DMS114 treated with DMSO at 0.1 percent for 48 hours (cell line): ENCODE results near the gene VPS45.
"Not testable (repeated sequence)": the region's sequence is repeated elsewhere in the genome, so short reads cannot be mapped to it uniquely, and the experiment has no call there.

ENCODE experiments used
- DNase-seq: peaks from one replicate; lab custom pipeline; 2025; ENCODE audit not compliant: unreplicated experiment; lab: John Stamatoyannopoulos, UW

Gene VPS45

DNA sequence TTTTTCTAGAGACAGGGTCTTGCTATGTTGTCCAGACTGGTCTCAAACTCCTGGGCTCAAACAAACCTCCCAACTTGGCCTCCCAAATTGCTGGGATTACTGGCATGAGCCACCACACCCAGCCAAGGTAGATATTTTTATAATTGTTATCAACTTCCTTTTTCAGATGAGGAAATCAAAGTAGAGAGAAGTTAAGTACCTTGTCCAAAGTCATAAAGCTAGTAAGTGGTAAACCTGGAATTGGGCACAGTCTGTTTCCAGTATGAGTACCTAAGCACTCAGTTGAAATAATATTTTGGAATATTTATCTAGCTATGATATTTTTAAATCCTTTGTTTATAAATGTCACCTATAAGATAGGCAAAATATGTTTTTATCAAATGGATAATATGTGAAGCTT lies 59.9 kb downstream of the VPS45 start:
- DNase-seq = no peak

DNA sequence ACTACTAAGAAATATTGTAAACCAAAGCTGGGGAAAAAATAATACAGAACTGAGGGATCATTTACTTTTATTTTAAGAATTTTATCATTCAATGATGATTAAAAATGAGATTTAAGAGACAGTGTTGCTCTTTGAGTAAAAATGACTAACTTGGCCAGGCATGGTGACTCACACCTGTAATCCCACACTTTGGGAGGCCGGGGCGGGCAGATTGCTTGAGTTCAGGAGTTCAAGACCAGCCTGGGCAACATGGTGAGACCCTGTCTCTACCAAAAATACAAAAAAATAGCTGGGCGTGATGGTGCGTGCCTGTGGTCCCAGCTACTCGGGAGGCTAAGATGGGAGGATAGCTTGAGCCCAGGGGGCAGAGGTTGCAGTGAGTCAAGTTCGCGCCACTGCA lies 60.3 kb downstream of the VPS45 start:
- no peak for DNase-seq

DNA sequence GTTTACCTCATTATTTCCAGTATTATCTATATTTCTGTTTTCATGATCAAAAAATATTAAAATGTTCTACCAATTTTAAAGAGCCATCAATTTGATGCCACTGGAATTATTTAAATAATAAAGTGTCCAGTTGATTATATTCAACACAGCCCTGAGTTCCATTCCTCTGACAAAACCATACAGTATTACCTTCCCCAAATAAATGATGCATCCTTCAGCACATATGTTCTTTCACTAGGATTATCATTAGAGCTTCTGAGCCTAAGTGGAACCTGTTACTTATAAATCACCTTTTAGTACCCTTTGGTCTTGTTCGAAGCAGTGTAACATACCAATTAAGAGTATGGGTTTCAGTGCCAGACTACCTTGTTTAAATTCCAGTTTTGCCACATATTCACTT lies 64.8 kb downstream of the VPS45 start:
- no peak for DNase-seq

DNA sequence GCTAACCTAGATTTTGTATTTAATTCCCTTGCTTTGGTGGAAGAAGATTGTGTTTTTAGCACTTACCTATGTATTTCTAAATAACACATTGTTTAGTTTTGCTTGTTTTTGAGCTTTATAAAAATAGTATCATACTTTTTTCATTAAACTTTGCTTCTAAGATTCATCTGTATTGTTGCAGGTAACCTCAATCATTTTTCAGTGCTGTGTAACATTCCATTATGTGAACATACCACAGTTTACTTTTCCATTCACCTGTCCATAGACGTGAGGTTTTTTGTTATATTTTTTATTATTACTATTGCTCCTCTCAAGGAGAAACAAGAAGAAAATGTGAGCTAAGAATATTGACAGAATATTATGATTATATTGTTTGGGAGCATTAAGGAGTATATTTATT lies 67.0 kb downstream of the VPS45 start:
- no peak for DNase-seq

DNA sequence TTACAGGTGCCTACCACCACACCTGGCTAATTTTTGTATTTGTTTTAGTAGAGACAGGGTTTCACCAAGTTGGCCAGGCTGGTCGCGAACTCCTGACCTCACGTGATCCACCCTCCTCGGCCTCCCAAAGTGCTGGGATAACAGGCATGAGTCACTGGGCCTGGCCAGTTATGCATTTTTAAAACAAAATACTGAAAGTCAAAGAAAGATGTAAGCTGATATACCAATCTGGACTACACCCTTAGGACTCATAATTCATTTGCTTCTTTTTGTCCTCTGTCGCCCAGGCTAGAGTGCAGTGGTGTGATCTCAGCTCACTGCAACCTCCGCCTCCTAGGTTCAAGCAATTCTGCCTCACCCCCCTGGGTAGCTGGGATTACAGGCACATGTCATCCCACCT lies 67.8 kb downstream of the VPS45 start:
- DNase-seq = not testable (repeated sequence)

DNA sequence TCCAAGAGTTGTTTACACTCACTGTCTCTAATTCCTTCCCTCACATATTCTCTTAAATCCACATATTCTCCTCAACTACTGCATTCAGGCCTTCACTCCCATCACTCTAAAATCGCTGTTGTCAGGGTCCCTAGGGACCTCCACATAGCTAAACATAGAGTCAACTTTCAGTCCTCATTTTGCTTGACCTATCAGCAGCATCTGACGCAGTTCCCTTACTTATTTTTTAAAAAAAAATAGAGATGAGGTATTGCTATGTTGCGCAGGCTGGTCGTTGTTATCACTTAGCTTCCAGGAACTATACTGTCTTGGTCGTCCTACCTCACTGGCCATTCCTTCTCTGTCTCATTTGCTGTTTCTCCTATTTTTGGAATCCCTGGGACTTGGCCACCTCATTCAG lies 70.5 kb downstream of the VPS45 start:
- no peak for DNase-seq

DNA sequence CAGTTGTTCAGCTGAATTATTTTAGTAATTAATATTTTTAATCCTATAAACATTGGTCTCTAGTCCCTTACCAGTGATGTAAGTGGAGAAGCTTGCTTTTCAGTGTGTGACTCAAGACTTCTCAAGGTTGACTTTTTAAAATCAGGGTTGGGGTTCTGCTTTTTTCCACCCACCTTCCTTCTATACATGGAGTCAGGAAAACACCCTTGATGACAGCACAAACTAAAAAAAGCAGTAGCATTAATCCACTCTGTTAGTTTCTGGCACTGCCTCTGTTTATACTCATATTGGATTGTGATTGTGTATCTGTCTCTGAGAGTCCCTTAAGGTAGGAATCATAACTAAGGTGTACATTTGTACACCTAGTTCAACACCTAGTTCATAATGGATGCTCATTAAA lies 73.9 kb downstream of the VPS45 start:
- DNase-seq = no peak

DNA sequence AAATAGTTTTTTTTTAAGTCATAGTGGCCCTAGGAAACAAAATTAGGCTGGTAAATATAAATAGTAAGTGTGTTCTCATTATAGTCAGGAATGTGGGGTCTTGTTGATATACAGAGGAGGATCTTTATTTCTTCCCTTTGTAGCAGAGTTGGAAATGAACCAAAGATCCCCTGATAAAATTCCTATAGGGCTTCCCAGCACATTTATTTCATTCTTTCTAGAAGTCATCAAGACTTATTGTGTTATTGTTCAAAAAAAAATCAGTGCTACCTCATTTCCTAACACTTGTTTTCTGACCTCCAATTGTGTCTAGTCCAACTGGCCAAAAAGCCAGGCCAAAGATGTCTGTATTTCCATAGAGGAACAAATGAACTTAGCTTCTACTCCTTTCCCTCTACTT lies 74.5 kb downstream of the VPS45 start:
- no peak for DNase-seq

DNA sequence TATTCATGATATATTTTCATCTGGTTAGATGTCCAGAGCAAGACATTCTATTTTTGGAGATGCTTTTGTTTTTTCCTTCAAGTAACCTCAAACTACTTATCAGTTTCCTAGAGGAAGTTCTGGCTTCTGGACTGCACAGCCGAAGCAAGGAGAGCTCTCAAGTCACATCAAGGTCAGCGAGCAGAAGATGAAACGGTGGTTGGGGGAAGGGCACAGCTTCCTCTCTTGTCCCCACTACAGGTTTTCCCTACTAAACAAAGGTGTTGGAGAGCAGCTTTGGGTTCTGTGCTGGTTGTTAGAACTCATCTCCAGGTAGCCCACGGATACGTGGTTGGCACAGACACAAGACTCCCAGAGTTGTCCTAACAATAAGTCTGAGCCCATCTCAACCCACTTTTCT lies 77.0 kb downstream of the VPS45 start:
- DNase-seq = no peak

DNA sequence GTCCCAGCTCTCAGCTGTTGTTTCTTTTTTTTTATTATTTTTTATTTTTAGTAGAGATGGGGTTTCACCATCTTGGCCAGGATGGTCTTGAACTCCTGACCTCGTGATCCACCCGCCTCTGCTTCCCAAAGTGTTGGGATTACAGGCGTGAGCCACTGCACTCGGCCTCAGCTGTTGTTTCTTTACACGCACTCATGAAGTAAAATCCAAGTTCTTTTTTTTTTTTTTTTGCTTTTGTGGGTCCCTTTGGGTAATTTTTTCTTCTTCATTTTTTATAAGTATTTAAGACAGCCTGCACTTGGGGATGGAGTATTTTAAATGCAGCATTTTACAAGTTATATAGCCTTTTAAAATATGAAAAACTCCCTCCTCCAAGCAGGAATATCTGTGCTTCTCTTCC lies 78.4 kb downstream of the VPS45 start:
- DNase-seq = not testable (repeated sequence)

DNA sequence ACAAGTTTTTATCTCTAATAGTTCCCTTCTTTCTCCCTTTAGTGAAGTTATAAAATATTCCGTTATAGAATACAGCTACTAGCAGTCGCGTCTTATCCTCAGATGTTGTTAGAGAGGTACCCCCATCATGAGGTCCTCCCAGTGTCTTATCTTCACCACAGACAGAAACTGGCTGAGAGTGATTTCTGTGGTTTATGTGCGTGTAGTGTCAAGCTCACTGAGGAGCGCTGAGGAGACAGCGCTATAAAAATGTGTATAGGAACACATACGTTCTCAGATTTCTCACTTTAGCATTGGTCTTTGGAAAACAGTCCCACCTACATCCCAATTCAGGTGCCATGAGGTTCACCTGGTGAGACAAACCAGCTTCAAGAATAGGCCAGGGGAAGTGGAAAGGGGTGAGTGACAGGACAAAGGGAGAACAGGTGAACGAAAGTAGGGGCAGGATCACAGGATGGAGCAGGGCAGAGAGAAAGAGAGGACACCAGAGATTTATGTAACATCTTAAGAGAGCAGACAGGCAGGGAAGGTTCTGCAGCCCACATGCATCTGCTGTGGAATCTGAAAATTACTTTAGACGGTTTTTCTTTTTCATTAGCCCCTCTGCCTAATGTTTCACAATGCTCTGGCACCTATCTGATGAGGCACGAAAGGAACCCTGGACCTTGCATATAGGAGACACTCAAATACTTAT lies 79.4 kb downstream of the VPS45 start:
- DNase-seq = no peak

DNA sequence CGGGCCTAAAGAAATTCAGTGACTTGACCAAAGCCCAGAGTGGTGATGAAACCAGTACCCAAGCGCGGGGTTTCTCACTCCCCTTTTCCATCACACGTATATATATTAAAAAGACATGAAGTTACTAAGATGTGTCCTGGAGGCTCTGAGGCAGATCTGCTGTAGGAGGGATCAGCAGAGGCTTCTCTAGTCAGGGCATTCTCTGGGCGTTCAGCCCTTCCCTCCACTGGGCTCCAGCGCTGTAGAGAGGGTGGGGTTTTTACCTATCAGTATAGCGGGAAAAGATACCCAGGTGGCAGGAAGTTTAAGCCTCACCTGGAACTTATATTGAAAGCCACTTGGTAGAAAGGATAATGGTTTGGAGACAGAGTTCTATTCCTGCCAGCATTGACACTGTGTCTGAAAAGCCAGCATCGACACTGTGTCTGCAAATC lies 81.3 kb downstream of the VPS45 start:
- no peak for DNase-seq

DNA sequence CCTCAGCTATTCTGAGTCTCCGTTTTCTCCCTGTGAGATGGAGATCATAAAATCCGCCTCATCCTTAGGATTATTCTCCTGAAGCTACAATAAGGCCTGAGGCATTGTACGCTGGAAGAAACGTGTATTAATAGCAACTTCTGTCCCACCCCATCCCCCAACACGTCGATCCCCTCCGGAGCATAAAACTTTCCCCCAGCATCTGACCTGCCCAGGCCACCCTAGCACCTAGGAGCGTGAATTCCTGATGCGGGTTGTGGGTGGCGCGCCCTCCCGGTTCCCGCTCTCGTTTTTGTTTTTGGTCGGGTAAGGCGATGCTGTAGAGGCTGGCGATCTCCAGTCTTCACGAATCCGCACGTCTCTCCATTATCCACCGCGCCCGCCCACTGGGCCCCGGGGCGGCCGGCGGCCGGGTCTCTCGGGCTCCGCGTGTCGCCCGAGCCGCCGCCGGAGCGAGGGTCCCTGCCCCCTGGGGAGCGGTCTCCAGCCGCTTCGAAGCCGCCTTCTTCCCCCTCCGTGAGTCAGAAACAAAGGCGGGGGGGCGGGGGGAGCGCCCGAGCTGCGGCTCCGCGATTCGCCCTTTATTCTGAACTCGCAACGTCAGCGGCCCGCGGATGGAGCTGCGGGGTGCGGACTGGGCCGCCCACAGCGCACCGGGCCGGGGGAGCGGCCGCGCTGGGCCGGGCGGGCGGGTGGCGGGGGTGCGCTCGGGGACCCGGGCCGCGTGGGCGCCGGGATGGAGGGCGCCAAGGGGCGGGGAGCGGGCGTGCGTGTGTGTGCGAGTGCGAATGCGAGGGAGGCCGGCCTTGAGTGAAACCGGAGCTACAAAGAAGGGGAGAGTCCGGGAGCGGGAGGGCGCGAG lies 81.9 kb downstream of the VPS45 start, which contains the start of gene PLEKHO1:
Gene PLEKHO1, plus strand, starts transcription at position 646 of the 862 bp plus-strand sequence. CDS start 342 bp downstream, outside the sequence.
- DNase-seq = no peak

DNA sequence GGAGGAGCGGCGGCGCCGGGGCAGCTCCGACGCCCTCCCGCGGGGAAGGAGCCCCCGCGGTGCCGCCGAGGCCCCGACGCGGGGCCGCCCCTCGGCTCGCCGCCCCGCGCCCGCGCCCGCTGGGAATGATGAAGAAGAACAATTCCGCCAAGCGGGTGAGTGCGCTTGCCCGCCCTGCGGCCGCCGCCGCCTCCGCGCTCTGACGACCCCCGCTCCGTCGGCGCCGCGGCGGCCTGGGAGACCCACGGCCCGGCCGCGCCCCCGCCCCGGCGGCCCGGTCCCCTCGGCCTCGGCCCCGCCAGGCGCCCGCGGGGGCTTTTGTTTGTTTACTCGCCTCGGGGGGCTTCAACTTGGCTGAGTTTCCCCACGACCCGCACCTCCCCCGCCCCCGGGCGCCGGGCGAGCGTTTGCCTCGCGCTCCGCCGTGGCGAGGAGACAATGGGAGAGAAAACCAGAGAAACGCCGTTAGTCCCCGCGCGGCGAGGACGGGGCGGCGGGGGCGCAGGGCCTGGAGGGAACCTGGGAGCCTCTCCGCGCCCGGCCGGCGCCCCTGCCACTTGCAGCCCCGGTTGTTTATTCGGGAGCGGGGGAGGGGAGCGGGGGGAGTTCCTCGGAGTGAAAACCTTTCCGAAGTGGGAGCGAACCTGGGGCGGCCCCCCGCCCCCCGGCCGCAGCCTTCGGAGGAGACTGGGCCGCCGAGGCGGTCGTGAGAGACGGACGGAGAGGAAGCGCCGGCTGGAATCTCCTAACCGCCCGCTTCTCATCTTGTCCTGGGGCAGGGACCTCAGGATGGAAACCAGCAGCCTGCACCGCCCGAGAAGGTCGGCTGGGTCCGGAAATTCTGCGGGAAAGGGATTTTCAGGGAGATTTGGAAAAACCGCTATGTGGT lies 82.8 kb downstream of the VPS45 start:
- DNase-seq = no peak

DNA sequence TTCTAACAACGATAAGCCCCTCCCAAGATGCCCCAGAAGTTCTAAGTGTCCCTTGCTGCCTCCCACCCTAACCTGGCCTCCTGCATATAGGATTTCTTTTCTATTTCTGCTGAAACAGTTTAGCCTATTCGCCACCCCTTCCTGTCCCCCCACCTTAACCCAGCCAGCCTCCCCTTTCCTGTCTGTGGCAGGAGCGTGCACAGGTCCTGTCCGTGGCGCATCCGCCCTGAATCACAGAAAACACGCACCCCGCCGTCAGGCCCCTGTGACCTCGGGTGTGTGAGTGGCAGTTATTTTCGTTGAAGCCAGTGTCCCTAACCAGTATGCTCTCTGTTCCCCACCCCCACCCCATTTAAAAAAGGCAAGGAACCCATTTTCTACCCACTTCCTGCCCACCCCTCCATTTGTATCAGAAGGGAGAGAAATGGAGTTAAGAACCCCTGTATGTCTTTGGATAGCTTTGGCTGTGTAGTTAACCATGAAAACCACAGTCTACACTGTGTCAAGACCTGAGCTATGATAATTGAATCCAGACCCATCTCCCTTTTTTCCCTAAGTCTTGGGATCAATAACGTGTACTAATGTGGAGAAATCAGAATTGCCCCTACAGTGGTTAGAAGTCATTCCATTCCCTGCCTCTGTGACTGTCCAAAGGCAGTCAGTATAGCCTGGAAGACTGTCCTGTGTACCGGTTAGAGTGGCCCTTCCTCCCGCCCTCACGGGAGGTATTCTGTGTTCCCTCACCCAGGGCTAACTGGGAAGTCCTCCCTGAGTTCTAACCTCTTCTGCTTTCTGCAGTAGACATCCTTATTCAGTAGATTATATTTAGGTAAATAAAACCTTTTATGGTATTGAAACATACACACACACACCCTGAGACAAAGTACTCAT lies 84.0 kb downstream of the VPS45 start:
- no peak for DNase-seq

DNA sequence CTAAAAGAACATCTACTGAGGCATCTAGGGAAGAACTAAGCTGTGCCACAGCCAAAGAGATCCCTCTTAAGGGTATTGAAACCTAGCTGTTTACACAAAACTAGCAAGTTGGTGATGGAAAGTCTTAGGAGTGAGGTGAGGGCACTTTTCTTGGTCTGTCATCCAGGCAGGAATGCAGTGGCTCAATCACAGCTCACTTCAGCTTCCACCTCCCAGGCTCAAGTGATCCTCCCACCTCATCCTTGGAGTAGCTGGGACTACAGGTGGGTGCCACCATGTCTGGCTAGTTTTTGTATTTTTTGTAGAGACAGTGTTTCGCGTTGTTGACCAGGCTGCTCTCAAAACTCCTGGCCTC lies 84.6 kb downstream of the VPS45 start:
- DNase-seq = no peak

DNA sequence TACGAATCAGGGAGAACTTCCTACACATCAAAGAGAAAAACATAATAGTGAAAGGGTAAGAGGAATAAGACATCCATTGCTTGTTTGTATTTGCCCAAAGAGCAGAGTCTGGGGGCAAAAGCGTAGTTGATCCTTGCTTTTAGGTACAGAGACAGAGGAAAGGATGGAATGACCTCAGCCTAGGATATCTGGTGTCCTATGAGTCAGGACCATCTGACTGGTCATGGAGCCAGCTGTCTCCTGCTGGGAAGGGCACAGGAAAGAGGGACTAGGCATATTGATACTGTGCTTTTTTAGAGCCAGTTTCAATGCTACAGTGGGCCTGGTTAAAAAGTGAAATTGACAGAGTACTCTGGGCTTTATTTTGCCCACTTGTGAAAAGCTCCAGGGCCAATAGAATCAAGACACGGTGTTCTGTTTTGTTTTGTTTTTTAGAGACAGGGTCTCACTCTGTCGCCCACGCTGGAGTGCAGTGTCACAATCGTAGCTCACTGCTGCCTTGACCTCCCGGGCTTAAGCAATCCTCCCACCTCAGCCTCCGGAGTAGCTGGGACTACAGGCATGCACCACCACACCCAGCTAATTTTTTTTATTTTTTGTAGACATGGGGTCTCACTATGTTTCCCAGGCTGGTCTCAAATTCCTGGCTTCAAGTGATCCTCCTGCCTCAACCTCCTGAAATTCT lies 85.3 kb downstream of the VPS45 start:
- DNase-seq = no peak

DNA sequence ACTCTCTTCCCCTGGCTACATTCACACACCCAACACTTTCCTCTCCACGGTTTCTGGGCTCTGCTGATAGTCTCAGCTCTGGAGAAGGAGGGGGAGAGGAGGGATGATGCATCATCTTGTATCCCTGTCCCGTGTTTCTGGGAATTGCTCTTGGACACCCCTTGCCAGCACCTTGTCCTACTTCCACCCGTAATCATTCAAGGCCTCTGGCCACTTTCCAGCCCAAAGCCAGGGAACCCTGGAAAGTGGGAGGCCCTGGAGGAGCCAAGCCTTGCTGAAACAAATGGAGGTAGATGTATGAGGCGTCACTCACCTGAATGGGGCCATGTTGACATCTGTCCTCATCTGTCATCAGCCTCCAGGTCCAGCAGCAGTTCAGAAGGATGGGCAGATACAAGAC lies 86.6 kb downstream of the VPS45 start:
- DNase-seq = no peak

DNA sequence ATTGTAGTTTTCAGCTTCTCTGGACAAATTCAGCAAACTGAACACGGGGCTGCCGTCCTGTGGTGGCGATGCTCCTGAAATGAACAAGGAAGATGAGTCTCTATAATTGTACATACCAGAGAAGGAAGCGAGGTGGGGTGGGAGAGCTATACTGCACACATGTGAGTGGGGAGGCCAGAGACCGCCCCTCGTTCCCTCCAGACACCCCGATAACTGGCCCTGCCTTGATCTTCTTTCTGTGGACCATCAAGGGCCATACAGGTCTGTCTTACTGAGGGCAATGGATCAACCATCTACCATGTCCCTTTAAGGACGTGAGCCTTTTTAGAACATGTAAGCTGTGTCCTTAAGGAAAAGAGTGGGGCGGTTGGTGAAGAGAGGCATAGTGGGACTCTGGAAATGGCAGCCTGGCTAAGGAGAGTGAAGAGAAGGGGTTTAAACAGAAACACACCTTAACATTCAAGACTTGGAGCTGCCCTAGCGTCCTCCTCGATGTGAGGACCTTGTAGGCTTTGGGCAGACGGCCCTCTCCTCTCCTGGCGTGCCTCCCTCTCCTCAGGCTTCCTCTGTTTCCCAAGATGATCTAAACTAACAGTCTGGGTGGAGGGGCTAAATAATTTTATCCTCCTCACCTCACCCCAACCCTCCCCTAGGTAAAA lies 88.0 kb downstream of the VPS45 start:
- no peak for DNase-seq
